Central memory CD4-positive, alpha-beta T cell (primary cell): ENCODE measurements around the gene ACER3.
"Not testable (repeated sequence)": the region's sequence is repeated elsewhere in the genome, so short reads cannot be mapped to it uniquely, and the experiment has no call there.

ENCODE experiments used
- DNase-seq: peaks from one replicate; pipeline ENCODE4 v3.0.0; 2022
- total RNA-seq, 3 experiments: gene quantifications; one replicate each; lab custom pipeline; 2026; lab: John Stamatoyannopoulos, UW

The ACER3 gene
- total RNA-seq: 12.0 to 22.5 (median 18.3) reads per million in 3 experiments

DNA sequence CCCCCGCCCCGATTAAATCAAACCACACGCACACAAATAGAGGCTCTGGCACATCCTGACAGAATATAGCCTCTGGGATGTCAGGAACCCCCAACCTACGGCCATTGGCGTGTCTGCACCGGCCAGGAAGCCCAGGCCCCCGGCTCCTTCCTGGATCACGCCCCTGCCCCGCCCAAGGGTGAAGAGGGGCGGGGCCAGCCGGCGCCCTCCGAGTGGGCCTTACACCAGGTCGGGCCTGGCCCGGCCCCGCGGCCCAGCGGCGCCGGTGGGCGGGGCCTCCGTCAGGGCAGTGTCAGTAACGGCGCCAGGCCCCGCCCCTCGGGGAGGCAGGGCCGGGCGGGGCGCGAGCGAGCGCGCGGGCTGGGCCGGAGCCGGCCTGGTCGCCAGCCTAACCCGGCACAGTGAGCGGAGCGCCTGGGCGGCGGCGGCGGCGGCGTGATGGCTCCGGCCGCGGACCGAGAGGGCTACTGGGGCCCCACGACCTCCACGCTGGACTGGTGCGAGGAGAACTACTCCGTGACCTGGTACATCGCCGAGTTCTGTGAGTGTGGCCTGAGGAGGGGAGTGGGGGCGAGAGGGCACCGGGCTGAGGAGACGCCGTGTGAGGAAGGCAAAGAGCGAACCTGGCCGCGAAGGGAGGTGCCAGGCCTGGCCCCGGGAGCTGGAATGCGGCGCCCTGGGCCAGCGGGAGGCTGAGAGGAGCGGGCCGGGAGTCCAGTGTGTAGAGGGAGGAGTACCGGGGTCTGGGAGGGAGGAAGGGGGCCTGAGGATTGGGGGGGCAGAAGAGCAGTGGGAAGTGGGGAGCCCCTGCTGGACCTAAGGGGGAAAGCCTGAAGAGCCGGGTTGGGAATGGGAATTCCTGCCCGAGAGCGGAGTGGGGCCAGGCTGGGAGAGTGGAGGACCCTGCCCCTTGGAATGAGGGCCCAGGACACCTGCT is at the start of gene ACER3:
ACER3 (plus strand) TSS at position 380 of the 937 bp plus-strand sequence; CDS start at position 439, 59 bp downstream.
- peak; percentile 55 for DNase-seq

DNA sequence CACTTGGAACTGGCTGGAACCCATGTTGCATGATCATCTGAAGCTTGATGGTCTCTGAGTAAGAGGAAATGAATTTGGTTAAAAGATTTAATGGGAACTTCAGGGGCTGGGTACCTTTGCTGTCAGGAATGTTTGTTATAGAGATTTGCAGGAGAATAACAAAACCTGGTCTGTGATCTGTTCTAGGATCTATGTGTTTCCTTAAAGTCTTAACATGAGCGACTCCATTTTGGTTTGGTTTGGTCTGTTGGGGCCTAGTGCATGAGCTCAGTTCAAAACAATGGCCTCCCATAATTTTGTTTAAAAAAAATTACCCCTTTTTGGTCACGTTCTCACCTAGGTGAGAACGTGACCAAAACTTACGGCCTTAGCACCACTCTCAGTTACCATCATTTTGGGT is 49.5 kb upstream of the ACER3 start:
- DNase-seq: no peak

DNA sequence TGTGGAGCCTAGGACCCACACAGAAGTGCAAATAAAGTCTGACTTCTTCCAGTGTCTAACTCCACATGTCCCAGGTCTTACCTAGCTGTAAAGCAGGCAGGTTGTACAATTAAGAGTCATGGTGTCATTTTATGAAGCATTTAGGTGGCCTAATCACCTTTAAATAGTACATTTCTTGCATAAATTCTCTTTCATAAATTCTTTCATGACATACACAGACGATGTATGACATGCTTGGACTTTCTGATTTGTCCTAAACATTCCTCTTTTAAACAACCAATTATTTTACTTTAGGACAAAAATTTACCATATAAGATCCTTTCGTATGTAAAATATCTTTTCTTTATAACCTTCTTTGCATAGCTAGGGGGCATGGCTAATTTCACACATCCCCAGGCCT is 46.3 kb upstream of the ACER3 start:
- DNase-seq: no peak

DNA sequence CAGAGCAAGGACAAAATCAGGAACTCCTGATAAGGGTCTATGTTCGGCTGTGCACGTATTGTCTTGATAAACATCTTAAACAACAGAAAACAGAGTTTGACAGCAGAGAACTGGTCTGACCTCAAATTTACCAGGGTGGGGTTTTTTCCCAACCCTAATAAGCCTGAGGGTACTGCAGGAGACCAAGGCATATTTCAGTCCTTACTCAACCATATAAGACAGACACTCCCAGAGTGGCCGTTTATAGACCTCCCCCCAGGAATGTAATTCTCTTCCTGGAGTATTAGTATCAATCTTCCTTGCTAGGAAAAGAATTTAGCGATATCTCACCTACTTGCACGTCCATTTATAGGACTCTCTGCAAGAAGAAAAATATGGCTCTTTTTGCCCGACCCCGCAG is 45.0 kb upstream of the ACER3 start:
- not testable (repeated sequence) for DNase-seq

DNA sequence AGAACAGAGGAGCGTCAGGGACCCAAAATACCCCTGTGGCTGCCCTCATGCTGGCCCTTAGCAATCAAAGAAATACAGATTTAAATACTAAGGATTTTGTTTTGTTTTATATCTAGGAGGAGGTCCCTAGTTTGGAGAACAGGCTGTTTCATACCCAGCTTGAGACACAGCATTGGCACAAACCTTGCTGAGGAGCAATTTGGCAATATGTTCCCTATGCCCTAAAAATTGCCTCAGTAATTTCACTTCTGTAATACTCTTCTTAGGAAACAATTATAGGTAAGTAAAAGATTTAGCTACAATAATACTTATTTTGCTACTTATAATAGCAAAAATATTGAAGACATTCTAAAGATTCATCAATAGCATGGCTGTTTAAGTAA is 40.5 kb upstream of the ACER3 start:
- DNase-seq: no peak

DNA sequence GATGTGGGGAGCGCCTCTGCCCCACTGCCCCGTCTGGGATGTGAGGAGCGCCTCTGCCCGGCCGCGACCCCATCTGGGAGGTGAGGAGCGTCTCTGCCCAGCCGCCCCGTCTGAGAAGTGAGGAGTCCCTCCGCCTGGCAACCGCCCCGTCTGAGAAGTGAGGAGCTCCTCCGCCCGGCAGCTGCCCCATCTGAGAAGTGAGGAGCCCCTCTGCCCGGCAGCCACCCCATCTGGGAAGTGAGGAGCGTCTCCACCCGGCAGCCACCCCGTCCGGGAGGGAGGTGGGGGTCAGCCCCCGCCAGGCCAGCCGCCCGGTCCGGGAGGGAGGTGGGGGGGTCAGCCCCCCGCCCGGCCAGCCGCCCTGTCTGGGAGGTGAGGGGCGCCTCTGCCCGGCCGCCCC is 39.3 kb upstream of the ACER3 start:
- not testable (repeated sequence) for DNase-seq

DNA sequence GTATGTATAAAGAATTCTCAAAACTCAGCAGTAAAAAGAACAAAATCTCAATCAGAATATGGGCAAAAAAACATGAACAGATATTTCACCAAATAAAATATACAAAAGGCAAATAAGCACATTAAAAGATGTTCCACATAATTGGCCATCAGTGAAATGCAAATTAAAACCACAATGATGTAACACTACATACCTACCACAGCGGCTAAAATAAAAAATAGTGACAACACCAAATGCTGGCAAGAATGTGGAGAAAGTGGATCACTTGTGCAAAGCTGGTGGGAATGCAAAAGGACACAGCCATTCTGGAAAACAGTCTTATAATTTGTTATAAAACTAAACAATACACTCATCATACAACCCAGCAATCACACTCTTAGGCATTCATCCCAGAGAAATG is 38.3 kb upstream of the ACER3 start:
- DNase-seq: no peak

DNA sequence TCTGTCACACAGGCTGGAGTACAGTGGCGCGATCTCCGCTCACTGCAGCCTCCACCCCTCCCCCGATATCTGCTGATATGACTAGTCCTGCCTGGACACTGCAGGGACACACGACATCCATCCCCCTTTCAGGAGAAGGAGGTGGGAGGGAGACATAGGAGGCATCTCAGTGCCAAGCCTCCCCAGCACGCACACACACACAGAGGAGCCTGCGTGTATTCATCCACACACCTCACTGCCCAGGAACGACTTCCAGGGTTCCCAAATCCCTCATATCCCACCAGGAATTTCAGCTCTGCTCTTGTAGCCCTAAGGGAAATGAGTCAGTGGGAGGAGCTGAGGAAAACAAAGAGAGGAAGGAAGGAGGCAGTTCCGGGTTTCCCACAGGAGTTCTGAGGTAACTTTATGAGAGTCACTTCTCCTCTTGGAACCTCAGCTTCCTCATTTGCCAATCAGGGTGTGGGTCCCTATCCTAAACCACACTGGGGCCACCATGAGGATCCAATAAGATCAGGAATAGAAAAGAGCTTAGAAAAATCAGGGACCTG is 37.2 kb upstream of the ACER3 start:
- no peak for DNase-seq

DNA sequence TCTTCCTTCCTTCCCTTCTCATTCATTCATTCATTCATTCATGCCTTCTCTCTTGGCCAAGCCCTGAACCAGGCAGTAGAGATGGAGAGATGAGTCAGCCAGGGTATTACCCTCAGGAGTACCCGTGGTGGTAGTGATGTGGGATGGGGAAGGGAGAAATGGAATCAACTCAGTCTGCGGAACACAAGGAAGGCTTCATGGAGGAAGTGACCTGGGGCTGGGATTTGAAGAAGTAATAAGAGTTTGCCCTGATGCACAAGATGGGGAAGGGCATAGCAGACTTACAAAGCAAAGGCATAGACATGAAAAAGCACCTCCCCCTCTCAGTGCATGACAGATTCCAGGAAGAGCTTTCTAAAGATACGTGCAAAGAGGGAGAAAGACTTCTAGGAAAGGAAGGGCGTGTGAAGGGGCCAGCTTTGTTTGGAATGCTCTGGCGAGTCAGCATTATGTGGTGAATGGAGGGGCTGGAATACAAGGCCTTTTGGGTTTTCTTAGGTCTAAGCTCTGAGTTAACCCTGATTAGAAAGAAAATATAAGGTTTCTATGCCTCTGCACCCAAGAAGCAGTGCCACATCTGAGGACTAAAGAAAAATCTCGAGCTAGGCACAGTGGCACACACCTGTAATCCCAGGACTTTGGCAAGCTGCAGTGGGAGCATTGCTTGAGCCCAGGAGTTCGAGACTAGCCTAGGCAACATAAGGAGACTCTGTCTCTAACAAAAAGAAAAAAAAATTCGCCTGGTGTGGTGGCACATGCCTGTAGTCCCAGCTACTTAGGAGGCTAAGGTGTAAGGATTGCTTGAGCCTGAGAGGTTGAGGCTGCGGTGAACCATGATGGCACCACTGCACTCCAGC is 36.4 kb upstream of the ACER3 start:
- no peak for DNase-seq

DNA sequence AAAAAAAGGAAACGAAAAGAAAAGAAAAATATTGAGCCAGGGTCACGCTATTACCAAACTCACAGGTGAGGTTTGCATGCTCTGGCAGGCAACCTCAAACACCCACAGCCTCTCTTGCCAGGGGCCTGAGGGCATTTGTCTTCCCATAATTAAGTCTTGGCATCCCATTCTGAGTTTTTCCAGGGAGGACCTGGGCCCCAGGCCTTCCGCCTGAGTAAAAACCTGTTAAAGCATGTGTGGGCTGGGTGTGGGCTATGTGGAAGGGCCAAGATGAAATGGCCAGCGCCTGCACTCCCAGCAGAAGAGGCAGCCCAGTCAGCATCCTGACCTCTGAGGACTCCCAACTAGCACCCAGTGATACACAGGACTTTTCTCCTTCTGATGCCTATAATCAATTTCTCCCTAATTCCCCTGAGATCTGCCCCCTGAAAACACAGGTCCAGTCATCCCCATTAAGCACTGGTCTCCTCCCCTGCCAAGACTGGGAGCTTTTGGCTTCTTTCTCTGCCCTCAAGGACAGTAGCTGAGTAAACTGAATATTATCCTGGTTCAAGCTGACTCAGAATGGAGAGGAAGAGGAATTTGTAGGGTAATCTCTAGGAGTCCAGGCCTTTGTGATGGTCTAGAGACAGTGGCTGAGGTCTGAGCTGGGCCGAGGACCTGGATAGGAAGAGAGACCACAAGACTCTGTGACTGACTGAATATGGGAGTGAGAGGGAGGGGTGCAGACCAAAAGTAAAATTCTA is 35.6 kb upstream of the ACER3 start:
- DNase-seq: no peak

DNA sequence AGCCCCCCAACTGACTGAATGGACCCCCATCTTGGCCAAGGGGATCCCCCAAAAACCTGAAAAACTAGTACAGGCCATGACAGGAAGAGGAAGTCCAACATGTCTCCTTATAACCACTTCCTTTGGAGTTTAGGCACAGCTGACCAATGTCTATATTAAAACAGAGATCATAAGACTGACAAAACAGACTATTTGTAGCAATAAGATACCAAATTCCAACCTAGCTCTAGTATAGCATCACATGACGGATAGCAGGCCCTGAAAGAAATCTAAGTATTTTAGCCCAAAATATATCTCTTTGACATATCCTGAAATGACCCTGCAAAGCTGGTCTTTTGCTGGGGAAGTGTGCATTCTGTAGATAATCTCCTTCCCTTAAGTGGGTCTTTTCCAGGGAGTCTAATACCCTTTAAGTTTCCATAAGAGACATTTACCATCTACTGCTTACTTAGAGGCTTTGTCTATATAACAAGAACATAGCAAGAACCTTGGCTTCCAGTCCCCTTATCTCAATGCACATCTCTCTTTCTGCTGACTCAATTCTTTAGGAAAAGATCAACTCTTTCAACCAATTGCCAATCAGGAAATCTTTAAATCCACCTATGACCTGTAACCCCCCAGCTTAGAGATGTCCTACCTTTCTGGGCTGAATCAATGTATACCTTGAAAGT is 34.9 kb upstream of the ACER3 start:
- no peak for DNase-seq

DNA sequence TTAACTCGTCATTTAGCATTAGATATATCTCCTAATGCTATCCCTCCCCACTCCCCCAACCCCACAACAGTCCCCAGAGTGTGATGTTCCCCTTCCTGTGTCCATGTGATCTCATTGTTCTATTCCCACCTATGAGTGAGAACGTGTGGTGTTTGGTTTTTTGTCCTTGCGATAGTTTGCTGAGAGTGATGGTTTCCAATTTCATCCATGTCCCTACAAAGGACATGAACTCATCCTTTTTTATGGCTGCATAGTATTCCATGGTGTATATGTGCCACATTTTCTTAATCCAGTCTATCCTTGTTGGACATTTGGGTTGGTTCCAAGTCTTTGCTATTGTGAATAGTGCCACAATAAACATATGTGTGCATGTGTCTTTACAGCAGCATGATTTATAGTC is 34.2 kb upstream of the ACER3 start:
- not testable (repeated sequence) for DNase-seq

DNA sequence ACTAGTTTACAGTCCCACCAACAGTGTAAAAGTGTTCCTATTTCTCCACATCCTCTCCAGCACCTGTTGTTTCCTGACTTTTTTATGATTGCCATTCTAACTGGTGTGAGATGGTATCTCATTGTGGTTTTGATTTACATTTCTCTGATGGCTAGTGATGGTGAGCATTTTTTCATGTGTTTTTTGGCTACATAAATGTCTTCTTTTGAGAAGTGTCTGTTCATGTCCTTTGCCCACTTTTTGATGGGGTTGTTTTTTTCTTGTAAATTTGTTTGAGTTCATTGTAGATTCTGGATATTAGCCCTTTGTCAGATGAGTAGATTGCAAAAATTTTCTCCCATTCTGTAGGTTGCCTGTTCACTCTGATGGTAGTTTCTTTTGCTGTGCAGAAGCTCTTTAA is 33.7 kb upstream of the ACER3 start:
- not testable (repeated sequence) for DNase-seq

DNA sequence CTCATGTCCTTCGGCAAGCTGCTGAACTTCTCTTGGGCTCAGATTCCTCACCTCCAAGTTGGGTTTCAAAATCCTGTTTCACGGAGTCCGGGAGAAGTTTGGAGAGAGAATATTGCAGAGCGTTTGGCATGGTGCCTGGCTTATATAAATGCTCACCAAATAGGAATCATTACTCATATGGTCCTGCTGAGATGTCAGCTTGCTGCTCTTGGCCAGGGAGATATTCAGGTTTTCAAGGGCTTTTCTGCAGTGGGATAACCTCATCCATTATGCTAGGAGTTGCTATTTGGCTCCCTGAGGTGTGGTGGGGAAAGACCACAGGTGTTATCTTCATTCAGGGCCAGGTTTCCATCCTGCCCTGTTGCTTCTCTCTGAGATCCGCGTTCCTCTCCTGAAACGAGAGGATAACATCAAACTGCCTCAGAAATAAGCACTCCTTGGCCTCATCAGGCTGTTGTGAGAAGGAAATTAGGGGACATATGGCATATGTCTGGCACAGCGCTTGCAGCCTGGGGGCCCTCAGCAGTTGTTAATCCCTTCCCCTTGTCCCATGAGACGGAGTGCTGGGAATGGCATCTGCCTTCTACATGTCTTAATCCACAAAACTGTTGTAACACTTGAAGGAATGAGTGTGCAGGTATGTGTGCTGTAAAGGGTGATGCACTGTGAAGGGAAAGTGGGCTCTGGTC is 29.9 kb upstream of the ACER3 start:
- DNase-seq: no peak

DNA sequence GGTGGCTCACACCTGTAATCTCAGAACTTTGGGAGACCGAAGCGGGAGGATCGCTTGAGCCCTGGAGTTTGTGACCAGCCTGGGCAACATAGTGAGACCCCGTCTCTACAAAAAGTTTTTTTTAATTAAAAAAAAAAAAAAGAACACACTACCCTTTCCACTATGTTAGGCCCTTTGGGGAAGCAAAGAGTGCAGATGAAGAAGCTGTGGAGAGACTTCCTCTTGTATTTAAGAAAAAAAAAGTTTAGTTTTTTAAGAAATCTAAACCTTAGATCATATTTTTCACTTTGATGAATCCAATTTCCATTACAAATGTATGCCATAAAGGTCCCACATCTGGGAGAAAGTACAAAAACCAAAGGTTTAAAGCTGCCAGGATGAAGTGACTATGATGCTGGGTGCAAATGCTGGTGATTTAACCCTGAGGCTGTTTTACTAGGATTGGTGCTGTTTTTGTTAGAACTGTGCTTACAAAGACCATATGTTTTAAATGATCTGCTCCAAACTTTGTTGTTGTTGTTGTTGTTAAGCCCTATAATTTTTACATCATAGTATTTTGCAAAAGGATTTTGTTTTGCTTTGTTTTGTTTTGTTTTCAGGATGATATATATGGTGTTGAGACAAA is 28.9 kb upstream of the ACER3 start:
- DNase-seq: no peak

DNA sequence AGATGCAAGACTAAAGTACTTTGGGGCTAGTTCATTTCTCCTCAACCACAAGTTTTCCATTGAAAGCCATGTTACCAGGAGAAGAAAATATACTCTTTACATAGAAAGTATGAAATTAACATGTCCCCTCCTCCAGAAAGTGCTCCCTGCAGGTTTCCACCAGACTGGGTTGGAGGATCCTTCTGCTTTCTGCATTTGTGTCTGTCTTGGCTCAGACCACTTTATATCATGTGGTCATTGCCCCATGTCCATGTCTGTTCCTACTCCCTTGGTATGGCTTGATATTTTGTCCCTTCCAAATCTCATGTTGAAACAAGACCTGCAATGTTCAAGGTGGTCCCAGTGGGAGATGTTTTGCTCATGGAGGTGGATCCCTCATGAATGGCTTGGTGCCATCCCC is 28.4 kb upstream of the ACER3 start:
- no peak for DNase-seq

DNA sequence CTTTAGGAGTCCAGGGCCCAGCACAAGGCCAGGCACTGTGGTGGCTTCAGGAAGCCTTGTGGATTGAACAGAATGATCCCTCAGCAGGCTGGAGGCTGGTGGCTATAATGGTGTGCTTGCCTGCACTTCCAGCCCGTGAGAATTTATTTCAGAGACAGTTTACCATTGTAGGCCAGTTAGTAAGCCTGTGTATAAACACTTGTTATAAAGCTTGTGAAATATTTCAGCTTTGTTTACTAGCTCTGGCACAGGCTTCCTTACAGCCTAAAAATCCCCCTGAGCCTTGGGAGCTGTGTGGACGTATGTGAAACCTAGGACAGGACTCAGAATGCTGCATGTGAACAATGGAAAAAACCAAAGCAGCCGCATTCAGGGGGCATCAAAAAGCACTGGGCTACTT is 26.6 kb upstream of the ACER3 start:
- no peak for DNase-seq

DNA sequence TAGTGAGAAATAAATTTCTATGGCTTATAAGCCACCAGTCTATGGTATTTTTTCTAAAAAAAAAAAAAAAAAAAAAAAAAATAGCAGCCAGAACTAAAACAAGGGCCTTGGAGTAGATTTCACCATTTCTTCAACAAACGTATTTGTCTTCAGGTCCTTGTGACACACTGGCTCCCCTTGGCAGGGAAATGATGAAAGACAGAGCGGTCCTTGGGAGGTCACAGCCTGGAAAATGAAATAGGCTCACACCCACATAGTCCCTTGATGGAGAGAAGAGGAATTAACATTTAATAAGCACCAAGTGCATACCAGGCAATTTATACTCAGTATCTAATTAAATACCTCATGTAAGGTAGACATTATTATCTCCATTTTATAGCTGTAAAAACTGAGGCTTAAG is 25.7 kb upstream of the ACER3 start:
- no peak for DNase-seq

DNA sequence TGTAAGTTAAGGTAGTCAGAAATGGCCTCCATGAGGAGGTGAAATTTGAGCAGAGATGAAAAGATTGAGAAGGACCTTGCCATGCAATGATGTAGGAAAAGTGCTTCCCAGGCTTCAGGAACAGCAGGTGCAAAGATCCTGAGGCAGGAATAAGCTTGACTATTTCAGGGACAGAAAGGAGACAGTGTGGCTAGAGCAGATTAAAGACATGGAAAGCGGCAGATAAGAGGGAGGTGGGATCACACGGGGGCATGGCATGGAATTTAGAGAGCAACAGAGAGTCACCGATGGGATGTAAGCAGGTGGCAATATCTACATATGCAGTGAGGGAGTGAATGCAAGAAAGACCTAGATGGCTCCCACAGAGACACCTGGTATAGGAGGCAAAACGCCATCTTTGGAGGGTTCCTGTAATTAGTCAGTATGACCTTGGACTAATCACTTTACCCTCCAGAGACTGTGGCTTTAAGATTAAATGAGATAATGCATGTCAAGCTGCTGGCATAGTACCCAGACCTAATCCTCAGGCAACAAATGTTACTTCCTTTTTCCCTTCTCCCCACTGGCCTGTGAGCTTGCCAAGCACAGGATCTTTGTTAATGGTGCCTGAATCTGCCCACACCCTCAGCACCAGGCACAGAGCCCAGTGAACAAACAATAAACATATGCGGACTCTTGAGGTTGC is 24.6 kb upstream of the ACER3 start:
- no peak for DNase-seq

DNA sequence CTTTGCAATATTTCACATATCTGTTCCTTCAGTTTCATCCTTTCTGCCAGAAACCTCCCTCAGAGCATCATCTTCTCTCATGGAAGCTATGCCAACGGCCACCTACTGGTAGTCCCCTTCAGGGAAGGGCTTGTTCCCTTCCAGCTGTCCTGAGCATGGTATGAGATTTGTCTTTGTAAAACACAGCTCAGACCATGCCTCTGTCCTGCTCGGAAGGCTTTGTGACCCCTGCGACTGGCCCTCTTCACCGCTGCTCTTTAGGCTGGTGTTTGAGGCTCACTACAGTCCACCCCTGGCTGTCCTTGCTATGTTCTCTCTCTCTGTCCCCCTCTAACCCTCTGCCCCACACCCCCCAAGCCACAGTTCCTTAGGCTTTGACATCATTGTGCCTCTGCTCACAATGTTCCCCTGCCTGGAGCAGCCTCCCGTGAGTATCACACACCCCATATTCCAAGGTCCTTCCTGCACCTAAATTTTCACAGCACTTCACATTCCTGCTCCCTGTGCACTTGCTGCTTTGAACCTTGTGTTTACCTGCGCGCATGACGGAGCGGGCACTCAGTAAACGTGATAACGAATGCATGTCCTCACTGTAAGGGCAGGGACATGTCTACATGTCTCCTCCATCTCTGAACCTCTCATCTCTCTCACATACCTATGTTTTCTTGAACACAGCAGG is 24.0 kb upstream of the ACER3 start:
- no peak for DNase-seq
